NT2/D1 (cell line): ENCODE measurements around the gene LRCH1.

ENCODE experiments used
- DNase-seq: peaks from one replicate; pipeline ENCODE4 v3.0.0-alpha.2; 2011; ENCODE audit warnings: low read depth, low spot score
- H3K27me3 ChIP-seq: 2 replicates; pipeline ENCODE4 v1.6.0; 2011; ENCODE audit warnings: mild to moderate bottlenecking; ENCODE audit not compliant: insufficient read length, insufficient read depth
- H3K36me3 ChIP-seq: 2 replicates; pipeline ENCODE4 v1.6.1; 2011; ENCODE audit warnings: mild to moderate bottlenecking, low read length, mixed read lengths; ENCODE audit not compliant: insufficient read depth, insufficient read length
- H3K4me1 ChIP-seq: 2 replicates; pipeline ENCODE4 v1.5.1; 2011; ENCODE audit not compliant: insufficient read depth, insufficient read length
- H3K4me3 ChIP-seq: 2 replicates; pipeline ENCODE4 v1.5.1; 2011; ENCODE audit warnings: low read depth; ENCODE audit not compliant: insufficient read length
- H3K9ac ChIP-seq: 2 replicates; pipeline ENCODE4 v1.6.0; 2011; ENCODE audit warnings: low read depth; ENCODE audit not compliant: insufficient read length
- H3K9me3 ChIP-seq: 2 replicates; pipeline ENCODE4 v1.5.1; 2011; ENCODE audit warnings: mild to moderate bottlenecking, low read length; ENCODE audit not compliant: insufficient read depth
- SUZ12 ChIP-seq: IDR thresholded peaks from 2 replicates; pipeline ENCODE4 v1.6.1; 2011; ENCODE audit not compliant: insufficient read length, insufficient read depth; ENCODE audit errors: extremely low read depth
- YY1 ChIP-seq: IDR thresholded peaks from 2 replicates; pipeline ENCODE4 v1.6.1; 2011; ENCODE audit not compliant: insufficient read length, insufficient read depth
- ZNF274 ChIP-seq: IDR thresholded peaks from 2 replicates; pipeline ENCODE4 v1.6.1; 2011; ENCODE audit warnings: mild to moderate bottlenecking, low read depth, low read length

Gene LRCH1

GRCh38 chr13:46782691-46783090 lies 229.7 kb downstream of the LRCH1 start:
- Histone ChIP-seq H3K36me3 (peaks cover 11% of the 10 kb centered on the region), H3K27me3 (no peaks in the 10 kb centered on the region), H3K9me3 (no peaks in the 10 kb centered on the region), H3K4me1 (no peaks in the 10 kb centered on the region), H3K4me3 (no peak overlapping the region), H3K9ac (no peak overlapping the region)
- TF ChIP-seq SUZ12 = no peak
- TF ChIP-seq YY1 = no peak
- DNase-seq = no peak

- TF ChIP-seq ZNF274 = no peak
- no peak for TF ChIP-seq SUZ12
- no peak for TF ChIP-seq YY1
- Histone ChIP-seq H3K4me1 (no peaks in the 10 kb centered on the region), H3K9me3 (no peaks in the 10 kb centered on the region), H3K9ac (no peak overlapping the region), H3K27me3 (no peaks in the 10 kb centered on the region), H3K4me3 (no peak overlapping the region), H3K36me3 (peaks cover 11% of the 10 kb centered on the region)
- DNase-seq = no peak
Measured at GRCh38 chr13:46783504-46783903, 230.5 kb downstream of the LRCH1 start.

GRCh38 chr13:46795321-46795720 lies 242.4 kb downstream of the LRCH1 start:
- no peak for DNase-seq
- H3K9ac ChIP-seq = no peak overlapping the region
- no peak overlapping the region for H3K4me3 ChIP-seq

GRCh38 chr13:46796129-46796514 lies 243.2 kb downstream of the LRCH1 start:
- no peaks in the 10 kb centered on the region for H3K4me1 ChIP-seq
- no peaks in the 10 kb centered on the region for H3K27me3 ChIP-seq
- H3K36me3 ChIP-seq = no peaks in the 10 kb centered on the region
- H3K4me3 ChIP-seq = peak overlapping the region; percentile 71
- no peaks in the 10 kb centered on the region for H3K9me3 ChIP-seq
- DNase-seq = no peak
- peak overlapping the region; percentile 79 for H3K9ac ChIP-seq
- TF ChIP-seq ZNF274 (no peak), SUZ12 (no peak), YY1 (no peak)

More at GRCh38 chr13:46795321-46795720, 242.4 kb downstream of the LRCH1 start:
- Histone ChIP-seq H3K36me3 (no peaks in the 10 kb centered on the region), H3K9me3 (no peaks in the 10 kb centered on the region), H3K27me3 (no peaks in the 10 kb centered on the region), H3K4me1 (no peaks in the 10 kb centered on the region)
- no peak for TF ChIP-seq SUZ12
- TF ChIP-seq ZNF274 = no peak
- no peak for TF ChIP-seq YY1

DNA sequence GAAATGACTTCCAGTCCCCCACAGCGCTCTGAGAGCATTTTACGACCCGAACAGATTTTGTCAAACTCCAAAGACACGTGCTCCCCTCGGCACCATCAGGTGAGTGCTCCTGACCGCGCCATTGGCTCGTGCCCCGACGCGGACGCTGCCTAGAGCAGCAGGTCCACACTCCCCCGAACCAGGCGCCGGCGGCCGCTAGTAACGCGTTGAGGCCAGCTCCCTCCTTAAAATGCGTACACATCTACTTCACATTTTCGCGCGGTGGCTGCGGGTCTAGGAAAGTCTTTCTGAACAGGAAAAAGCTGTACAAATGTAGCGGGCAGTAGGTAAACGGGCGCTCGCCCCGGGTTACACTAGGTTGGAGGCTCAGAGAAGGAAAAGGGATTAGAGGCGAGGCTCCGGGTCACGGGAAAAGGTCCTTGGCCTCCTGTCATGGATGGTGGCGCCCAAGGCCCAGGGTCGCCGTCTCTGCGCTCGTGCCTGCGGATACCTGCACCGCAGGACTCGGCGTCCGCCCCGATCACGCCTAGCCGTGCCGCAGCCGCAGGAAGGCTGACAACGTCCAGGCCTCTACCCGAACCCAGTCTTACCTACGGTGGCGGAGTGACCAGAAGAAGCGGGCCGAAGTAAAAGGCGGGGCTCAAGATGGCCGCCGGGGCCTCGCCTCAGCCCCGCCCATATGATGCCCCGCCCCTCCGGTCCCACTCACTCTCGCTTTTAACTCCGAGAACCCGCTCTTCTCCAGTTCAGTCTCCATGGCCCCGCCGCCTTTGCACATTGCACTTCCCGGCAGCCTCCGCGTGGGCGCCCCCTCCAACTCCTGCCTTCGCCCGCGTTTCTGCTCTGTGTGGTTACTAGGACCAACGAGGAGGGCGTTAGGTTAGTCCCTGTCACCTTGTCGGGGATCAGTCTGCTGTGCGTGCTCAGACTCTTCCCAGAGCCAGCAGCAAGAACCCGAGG lies 243.8 kb downstream of the LRCH1 start, which contains the start of gene ESD:
TSS of gene ESD (minus strand) at position 647 of the 960 bp plus-strand sequence. CDS start 5,748 bp downstream, outside the sequence.
- Histone ChIP-seq H3K9me3 (no peaks in the 10 kb centered on the region), H3K4me3 (peak within 1 kb of the TSS; percentile 71), H3K4me1 (no peaks in the 10 kb centered on the region), H3K27me3 (no peaks in the 10 kb centered on the region), H3K36me3 (no peaks in the 10 kb centered on the region), H3K9ac (peak within 1 kb of the TSS; percentile 79)
- peak; percentile 46 for DNase-seq
- TF ChIP-seq YY1 (peak; percentile 48), SUZ12 (no peak)

DNA sequence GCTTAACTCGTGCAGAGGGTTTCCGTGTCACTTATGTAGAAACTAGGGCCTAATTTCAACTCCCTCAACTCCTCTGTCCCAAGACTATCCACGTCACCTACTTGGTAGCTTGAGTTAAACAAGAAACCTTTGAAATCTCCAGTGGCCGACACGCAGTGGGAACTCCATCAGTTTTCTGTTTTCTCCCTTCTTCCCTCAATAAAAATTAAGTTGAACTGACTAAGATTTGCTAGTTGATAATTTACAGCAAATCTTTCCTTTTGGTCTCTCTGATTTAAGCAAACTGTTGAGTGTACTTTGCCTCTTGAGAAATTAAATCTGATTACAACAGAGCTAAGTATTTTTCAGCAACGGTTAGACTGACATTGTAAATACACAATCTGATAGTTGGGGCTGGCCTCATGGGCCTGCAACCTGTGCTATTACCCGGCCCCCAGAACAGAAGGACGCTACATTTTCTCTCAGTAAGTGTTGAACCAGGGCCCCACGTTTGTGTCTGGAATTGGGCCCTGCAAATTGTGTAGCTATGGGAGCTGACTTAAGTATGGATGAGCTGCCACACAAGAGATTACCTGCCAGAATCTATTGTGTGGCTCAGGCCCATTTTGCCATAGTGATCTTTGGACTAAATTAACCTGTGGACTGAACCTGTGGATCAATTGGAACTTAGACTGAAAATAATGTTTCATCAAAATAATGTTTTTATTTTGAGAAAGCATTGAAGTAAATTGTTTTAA lies 244.7 kb downstream of the LRCH1 start:
- H3K4me3 ChIP-seq = no peak overlapping the region
- H3K27me3 ChIP-seq = no peaks in the 10 kb centered on the region
- no peak overlapping the region for H3K9ac ChIP-seq
- no peak for DNase-seq
- H3K4me1 ChIP-seq = no peaks in the 10 kb centered on the region
- no peaks in the 10 kb centered on the region for H3K36me3 ChIP-seq
- H3K9me3 ChIP-seq = no peaks in the 10 kb centered on the region
- no peak for TF ChIP-seq YY1
- TF ChIP-seq ZNF274 = no peak
- no peak for TF ChIP-seq SUZ12

DNA sequence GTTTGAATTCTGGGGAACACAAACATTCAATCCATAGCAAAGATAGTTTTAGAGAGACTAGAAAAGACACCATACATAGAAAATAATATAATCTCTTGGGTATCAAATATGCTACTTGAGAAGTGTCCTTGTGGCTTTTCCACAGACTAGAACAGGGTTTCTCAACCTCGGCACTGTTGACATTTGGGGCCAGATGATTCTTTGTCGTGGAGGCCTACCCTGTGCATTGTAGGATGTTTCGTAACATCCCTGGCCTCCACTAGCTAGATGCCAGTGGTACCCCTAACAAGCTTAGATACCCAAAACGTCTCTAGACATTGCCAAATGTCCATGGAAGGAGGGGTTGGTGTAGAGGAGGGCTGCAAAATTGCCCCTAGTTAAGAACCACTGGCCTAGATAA lies 246.2 kb downstream of the LRCH1 start:
- no peak overlapping the region for H3K4me3 ChIP-seq
- TF ChIP-seq YY1 (no peak), ZNF274 (no peak), SUZ12 (no peak)
- no peak for DNase-seq
- no peaks in the 10 kb centered on the region for H3K4me1 ChIP-seq
- no peaks in the 10 kb centered on the region for H3K36me3 ChIP-seq
- H3K27me3 ChIP-seq = no peaks in the 10 kb centered on the region
- H3K9ac ChIP-seq = no peak overlapping the region
- H3K9me3 ChIP-seq = no peaks in the 10 kb centered on the region
